ENCODE results near the gene VCP. TPM values are rescaled to one million over a fixed set of nuclear protein-coding genes. Genes with fewer than 3 reads are reported as not detected.

The VCP gene
- 146 and 156 TPM in 2 replicates for total RNA-seq (2022)
- Bru-seq, nascent RNA: percentile 94 among the genes with signal in this experiment
- BruChase-seq, experiment 1, labeled RNA remaining after a 6-hour chase: percentile 98 among the genes with signal in this experiment
- percentile 96 among the genes with signal in this experiment for BruChase-seq, experiment 2, labeled RNA remaining after a 2-hour chase
- long read RNA-seq, full-length matches to known transcripts: 779 of 929 reads
- long read RNA-seq, partial matches to known transcripts: 22 of 929 reads
- long read RNA-seq, other reads (novel, unspliced or antisense): 128 of 929 reads

DNA sequence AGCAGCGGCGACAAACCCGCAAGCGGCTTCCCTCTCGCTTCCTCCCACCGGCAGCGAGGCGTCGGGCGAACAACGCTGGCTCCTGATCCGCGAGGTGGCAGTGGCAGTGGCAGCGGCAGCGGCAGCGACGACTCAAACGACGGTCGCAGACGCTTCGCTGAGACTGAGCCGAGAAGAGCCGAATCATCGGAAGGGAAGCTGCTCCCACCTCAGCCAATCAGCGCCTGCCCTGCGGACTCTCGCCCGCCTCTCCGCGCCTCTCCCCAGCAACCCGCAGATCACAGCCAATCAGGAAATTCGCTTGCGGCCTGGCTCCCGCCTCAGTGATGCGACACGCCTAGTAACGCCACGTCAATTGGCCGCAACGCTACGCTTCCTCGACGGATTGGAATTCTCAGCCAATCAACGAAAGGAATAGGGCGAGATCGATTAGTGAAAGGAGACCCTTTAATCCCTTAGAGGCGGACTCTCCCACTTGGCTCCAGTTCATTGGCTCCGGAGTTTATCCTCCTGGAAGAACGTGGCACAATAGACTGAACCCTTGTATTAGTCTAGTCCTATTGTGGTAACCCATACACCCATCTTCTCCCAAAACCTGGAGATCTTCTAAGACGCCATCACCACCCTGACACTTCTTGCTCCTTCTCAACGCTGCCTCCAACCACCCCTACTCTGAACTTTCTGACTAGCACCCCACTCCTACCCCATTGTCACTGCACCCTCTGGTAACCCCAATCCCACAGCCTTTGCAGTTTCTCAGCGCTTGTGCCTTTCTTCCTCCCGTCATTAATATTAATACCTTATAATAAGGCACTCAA is at the start of gene VCP:
TSS of gene VCP (minus strand) at position 165 of the 818 bp plus-strand sequence. CDS start 272 bp downstream, outside the sequence.
- TSS peak; percentile 69 for BruUV-seq (replicated peaks)
- ChIA-PET POLR2A (interaction anchor here (0.6 to 5.2 kb wide), 20 partner anchors 8 to 574 kb away, joined by 3 to 63 read pairs (median 4); partner anchors contain the start of genes ATOSB, DNAJB5, FANCG and PIGO), CTCF (interaction anchor here (0.6 to 1.9 kb wide), 3 partner anchors 24 to 493 kb away, joined by 3 to 5 read pairs (median 3); partner anchors contain the start of gene PIGO)
- Mint-ChIP-seq H3K4me1 (ENCODE audit: insufficient read depth, unreplicated experiment) (peaks cover 22% of the 10 kb centered on the region), H3K4me3 (ENCODE audit: unreplicated experiment) (peak within 1 kb of the TSS; percentile 92), H3K27me3 (ENCODE audit: insufficient read depth, unreplicated experiment) (no peaks in the 10 kb centered on the region), H3K27ac (ENCODE audit: low read depth, unreplicated experiment) (peak within 1 kb of the TSS; percentile 92), H3K36me3 (ENCODE audit: insufficient read depth, unreplicated experiment) (peaks cover 36% of the 10 kb centered on the region), H3K9me3 (ENCODE audit: unreplicated experiment) (no peaks in the 10 kb centered on the region)
- DNase-seq (ENCODE audit: unreplicated experiment): peak; percentile 98
- intact Hi-C loops (cut with micrococcal nuclease): loop anchor here (2.0 kb wide), 1 partner anchor 24 kb away; the partner anchor contains the start of gene PIGO
- no peak for TF ChIP-seq CTCF (IDR thresholded peaks at IDR 0.05; ENCODE audit: unreplicated experiment)

DNA sequence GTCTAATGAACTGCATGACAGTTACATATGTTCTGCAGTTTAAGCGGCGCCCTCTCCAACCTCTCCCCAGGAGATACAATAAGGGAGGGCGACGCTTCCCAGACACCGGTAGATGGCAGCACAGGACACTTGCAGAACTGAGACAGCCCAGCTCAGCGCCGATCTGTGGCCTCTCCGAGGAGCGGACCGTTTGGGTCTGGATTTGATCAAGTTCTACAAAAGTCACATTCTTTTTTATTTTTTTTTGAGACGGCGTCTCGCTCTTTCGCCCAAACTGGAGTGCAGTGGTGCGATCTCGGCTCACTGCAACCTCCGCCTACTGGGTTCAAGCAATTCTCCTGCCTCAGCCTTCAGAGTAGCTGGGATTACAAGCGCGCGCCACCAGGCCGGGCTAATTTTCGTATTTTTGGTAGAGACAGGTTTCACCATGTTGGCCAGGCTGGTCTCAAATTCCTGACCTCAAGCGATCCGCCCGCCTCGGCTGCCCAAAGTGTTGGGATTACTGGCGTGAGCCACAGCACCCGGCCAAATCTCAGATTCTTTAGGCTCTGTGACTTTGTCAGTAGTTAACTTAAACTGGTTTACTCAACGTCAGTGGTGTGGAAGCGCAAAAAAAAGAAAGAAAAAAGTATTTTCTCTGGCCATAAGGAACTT is 44.6 kb upstream of the VCP start:
- intact Hi-C loops (cut with micrococcal nuclease): loop anchor here (1.0 to 10.0 kb wide), 7 partner anchors 46 to 488 kb away; partner anchors contain the start of genes TESK1 and UNC13B
- POLR2A ChIA-PET: interaction anchor here (0.7 to 8.9 kb wide), 12 partner anchors 15 to 487 kb away, joined by 3 to 97 read pairs (median 5); partner anchors contain the start of genes PIGO, STOML2 and UNC13B
- Mint-ChIP-seq H3K27me3 (ENCODE audit: insufficient read depth, unreplicated experiment) (no peaks in the 10 kb centered on the region), H3K36me3 (ENCODE audit: insufficient read depth, unreplicated experiment) (peaks cover 5% of the 10 kb centered on the region), H3K4me3 (ENCODE audit: unreplicated experiment) (peak overlapping the region; percentile 88), H3K9me3 (ENCODE audit: unreplicated experiment) (no peaks in the 10 kb centered on the region), H3K27ac (ENCODE audit: low read depth, unreplicated experiment) (no peak overlapping the region), H3K4me1 (ENCODE audit: insufficient read depth, unreplicated experiment) (peaks cover 31% of the 10 kb centered on the region)
- DNase-seq (ENCODE audit: unreplicated experiment): peak; percentile 94
- peak; percentile 95 for TF ChIP-seq CTCF (IDR thresholded peaks at IDR 0.05; ENCODE audit: unreplicated experiment)
- CTCF ChIA-PET: interaction anchor here (0.5 to 4.7 kb wide), 19 partner anchors 28 to 838 kb away, joined by 3 to 36 read pairs (median 4); no protein-coding TSS in a partner anchor
- no TSS peak for BruUV-seq (replicated peaks)

GRCh38 chr9:35116539-35116897 is 44.1 kb upstream of the VCP start:
- intact Hi-C loops (cut with micrococcal nuclease): loop anchor here (1.0 to 10.0 kb wide), 6 partner anchors 46 to 488 kb away; partner anchors contain the start of genes TESK1 and UNC13B
- H3K4me1 Mint-ChIP-seq (ENCODE audit: insufficient read depth, unreplicated experiment): peaks cover 35% of the 10 kb centered on the region

More at GRCh38 chr9:35116539-35116897, 44.1 kb upstream of the VCP start:
- Mint-ChIP-seq H3K4me3 (ENCODE audit: unreplicated experiment) (peak overlapping the region; percentile 88), H3K27me3 (ENCODE audit: insufficient read depth, unreplicated experiment) (no peaks in the 10 kb centered on the region), H3K27ac (ENCODE audit: low read depth, unreplicated experiment) (peak overlapping the region; percentile 78), H3K36me3 (ENCODE audit: insufficient read depth, unreplicated experiment) (peaks cover 5% of the 10 kb centered on the region), H3K9me3 (ENCODE audit: unreplicated experiment) (no peaks in the 10 kb centered on the region)
- ChIA-PET CTCF (interaction anchor here (0.5 to 4.7 kb wide), 13 partner anchors 74 to 402 kb away, joined by 3 to 36 read pairs (median 6); no protein-coding TSS in a partner anchor), POLR2A (interaction anchor here (0.6 to 8.9 kb wide), 17 partner anchors 13 to 614 kb away, joined by 3 to 97 read pairs (median 4); partner anchors contain the start of genes FANCG, PIGO, STOML2 and UNC13B)
- no peak for DNase-seq (ENCODE audit: unreplicated experiment)
- BruUV-seq (replicated peaks): no TSS peak
- TF ChIP-seq CTCF (IDR thresholded peaks at IDR 0.05; ENCODE audit: unreplicated experiment): no peak
